Measurements from ENCODE around the gene TREX2.

The TREX2 gene

GRCh38 chrX:153435845-153436244 is 10.0 kb downstream of the TREX2 start:
- no peak for DNase-seq (ENCODE audit: low read depth in 2 of 2)

- no peak for DNase-seq (ENCODE audit: low read depth in 2 of 2)
Measured at GRCh38 chrX:153434801-153435200, 11.1 kb downstream of the TREX2 start.

DNA sequence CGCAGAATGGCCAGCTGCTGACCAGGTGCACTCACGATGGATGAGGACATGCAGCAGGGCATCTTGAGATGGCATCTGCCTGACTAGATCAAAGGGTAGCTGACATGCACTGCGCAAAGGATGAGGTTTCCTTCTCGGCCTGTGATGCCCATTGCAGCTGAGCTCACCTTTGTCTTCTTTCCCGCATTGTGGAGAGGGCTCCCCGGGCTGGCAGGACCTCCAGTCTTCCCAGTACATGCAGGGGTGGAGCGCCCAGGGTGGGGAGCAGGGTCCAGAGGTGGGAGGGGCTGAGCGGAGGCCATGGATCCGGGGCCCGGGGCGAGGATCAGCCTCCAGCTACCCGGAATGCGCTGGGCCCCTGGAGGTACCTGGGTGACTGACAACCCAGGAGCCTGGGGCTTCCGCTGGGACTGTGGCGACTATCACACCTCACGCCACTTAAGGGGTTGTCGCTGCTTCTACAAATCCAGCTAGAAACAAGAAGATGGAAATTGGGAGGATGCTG is 12.0 kb downstream of the TREX2 start:
- DNase-seq (ENCODE audit: low read depth in 2 of 2), result no peak

DNA sequence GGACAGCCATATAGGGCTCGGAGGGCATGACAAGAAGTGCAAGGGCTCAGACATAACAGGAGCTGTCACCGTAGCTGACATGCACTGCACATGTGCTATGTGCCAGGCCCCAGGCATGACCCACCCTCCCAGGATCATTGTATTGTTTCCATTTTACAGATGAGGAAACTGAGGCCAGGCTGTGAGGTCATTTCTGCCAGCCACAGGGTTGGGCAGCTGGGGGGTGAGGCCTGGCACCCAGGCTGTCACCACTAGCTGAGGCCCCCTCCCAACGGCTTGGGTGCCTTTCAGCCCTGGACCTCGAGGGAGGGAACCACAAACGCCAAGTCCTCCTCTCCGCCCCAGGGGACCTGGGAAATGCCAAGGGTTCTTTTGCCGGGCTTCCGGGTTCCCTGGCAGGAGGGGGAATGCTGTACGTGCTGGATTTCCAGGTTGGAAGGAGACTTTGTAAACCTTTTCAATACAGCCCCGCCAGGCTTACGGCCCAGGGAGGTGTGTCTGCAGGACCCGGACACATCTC is 12.6 kb downstream of the TREX2 start:
- no peak for DNase-seq (ENCODE audit: low read depth in 2 of 2)

- DNase-seq (ENCODE audit: low read depth in 2 of 2), result no peak
Measured at GRCh38 chrX:153430796-153431195, 15.1 kb downstream of the TREX2 start.

GRCh38 chrX:153426204-153426603 is 19.7 kb downstream of the TREX2 start:
- no peak for DNase-seq (ENCODE audit: low read depth in 2 of 2)

DNA sequence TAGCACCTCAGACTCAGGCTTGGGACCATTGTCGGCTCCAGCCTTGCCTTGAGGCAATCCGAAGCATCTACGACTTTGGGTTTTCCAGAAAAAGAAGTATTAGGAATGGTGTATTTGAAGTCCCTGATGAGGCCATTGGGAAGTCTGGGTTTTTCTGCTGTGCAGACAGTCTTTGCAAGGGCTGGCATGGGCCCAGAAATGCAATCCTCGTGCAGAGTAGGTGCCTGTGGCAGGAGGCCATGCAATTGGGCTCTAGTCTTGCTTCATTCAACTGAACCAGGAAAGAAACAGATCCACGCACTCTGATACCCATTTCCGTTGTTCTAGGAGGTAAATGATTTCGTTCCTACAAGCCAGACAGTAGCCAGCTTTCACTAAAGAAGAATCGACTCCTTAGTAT is 22.2 kb downstream of the TREX2 start:
- no peak for DNase-seq (ENCODE audit: low read depth in 2 of 2)

- no peak for DNase-seq (ENCODE audit: low read depth in 2 of 2)
Measured at GRCh38 chrX:153421856-153422255, 24.0 kb downstream of the TREX2 start.

GRCh38 chrX:153420851-153421599 is 24.8 kb downstream of the TREX2 start:
- no peak for DNase-seq (ENCODE audit: low read depth in 2 of 2)

- no peak for DNase-seq (ENCODE audit: low read depth in 2 of 2)
Measured at GRCh38 chrX:153417637-153418036, 28.2 kb downstream of the TREX2 start.

GRCh38 chrX:153416781-153417450 is 28.9 kb downstream of the TREX2 start:
- no peak for DNase-seq (ENCODE audit: low read depth in 2 of 2)

- DNase-seq (ENCODE audit: low read depth in 2 of 2), result no peak
Measured at GRCh38 chrX:153414856-153415510, 30.9 kb downstream of the TREX2 start.

DNA sequence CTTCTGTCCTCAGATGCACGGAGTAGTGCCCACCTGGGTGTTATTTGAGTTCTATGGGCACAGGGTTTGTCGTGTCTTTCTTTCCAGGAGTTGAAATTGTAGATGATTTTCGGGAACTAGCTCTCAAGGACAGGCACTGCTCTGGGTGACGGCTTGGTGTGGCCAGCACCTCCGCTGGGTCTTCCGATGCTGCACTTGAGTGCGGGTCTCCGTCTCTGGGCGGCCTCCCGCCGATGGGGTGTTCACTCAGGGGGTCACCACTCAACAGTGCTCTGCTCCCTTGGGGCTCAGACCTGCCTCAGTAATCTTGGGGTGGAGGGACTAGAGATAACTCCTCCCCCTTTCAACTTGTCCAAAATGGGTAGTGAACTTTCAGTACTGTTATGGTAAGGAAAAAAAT is 32.1 kb downstream of the TREX2 start:
- DNase-seq (ENCODE audit: low read depth in 2 of 2), result no peak

DNA sequence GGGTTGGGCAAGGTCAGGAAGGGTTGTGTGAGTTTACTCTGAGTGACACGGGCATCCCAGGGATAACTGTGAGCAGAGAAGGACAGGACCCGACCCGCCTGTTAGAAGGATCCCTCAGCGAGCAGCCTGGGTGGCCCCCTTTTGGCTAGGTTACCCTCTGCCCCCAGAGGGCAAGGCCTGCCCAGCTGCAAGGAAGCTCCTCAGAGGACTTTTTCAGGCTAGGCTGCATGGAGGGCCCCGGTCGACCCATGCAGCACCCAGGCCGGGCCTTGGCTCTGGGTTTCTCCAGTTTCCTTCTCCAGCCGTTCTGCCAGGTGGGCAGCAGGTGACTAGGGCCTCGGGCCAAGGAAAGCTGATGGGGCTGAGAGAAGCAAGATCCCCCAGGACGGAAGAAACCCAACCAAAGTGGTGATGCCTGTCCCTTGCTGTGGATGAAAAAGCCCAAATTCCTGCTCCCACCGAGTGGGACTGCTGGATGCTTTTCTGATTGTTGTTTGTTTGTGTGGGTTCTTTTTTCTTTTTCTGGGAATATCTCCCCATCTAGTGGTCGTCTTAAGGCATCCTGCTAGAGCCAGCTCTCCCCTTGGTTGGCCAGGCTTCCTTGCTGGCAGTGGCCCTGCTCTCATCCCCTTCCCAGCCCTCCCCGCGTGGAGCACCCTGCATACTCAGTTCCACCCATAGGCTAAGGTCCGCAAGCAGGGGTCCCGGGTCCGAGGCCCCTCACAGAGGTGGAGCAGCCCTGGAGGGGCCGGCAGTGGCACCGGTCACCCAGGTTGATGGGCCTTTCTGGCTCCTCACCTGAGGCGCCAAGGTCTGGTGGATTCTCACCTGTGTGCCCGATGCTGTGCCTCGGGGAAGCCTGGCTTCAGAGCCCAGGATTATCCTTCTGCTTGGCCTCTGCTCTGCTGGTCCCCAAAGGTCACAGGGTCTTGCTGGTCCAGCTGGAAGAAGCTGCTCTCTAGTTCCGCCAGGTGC is 32.8 kb downstream of the TREX2 start:
- no peak for DNase-seq (ENCODE audit: low read depth in 2 of 2)

DNA sequence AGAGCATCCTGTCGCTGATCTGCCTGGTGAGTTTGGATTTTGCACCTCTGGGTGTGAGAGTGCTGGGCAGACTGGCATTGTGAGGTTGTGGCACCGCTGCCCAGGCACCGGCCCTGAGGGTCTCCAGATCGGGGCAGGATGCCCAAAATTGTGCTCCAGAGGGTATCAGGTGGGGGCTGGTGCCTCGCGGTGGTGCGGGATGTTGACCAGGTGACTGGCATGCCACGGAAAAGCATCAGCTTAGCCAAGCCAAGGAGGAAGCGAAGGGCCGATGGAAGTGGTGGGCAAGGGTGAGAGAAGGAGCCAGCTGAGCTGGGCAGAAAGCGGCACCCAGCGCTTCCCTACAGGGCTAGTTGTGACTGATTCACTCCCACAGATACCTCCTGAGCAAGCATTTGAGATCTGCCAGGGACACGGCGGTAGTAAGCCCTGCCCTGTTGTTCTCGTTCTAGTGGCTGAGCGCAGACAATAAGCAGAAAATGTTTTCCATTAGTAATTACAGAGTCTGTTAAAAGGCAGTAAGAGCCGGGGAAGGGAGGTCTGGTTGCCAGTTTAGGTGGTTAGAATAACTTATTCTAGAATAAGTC is 33.8 kb downstream of the TREX2 start:
- no peak for DNase-seq (ENCODE audit: low read depth in 2 of 2)

- peak in 1 of 2 donors; percentile 36 for DNase-seq (ENCODE audit: low read depth in 2 of 2)
Measured at GRCh38 chrX:153411255-153411987, 34.4 kb downstream of the TREX2 start, which contains the start of gene ZFP92. TSS of gene ZFP92 (plus strand) at chrX:153411472. CDS start at chrX:153418323, 6,851 bp downstream.

DNA sequence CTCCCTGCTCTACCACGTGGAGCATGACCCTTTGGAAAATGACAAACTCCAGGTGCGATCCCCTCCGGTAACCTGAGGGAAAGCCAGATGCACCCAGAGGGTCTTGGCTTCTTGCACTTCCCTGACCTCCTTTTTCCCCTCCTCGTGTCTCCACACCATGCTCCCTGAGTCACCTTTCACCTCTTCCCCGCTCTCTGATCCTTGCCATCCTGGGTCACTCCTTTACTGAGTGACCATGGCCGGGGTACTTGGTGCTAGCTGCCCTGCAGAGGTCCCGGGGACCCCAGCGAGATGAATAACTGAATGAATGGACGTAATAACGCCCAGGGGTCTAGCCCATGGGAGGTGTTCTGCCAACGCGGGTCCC is 35.0 kb downstream of the TREX2 start:
- no peak for DNase-seq (ENCODE audit: low read depth in 2 of 2)

- no peak for DNase-seq (ENCODE audit: low read depth in 2 of 2)
Measured at GRCh38 chrX:153410373-153410772, 35.5 kb downstream of the TREX2 start.

GRCh38 chrX:153409414-153410101 is 36.3 kb downstream of the TREX2 start:
- no peak for DNase-seq (ENCODE audit: low read depth in 2 of 2)
